ENCODE results near the gene ZNF638.

Gene ZNF638

GRCh38 chr2:71346065-71346464, 14.5 kb downstream of the ZNF638 start:
- peaks cover 91% of the 10 kb centered on the region for H3K79me2 ChIP-seq (ENCODE audit: insufficient read depth, low read depth)
- no peaks in the 10 kb centered on the region; the same call in 1 of the 2 replicates for H3K36me3 ChIP-seq (ENCODE audit: insufficient read depth)
- H4K20me1 ChIP-seq (ENCODE audit: insufficient read depth), result peaks cover 52% of the 10 kb centered on the region
- H3K9ac ChIP-seq, result no peak overlapping the region
- no peak overlapping the region for H3K27ac ChIP-seq
- no peaks in the 10 kb centered on the region for H3K27me3 ChIP-seq (ENCODE audit: insufficient read depth, low read depth)
- H3K4me1 ChIP-seq (ENCODE audit: low read depth, poor library complexity, severe bottlenecking), result no peaks in the 10 kb centered on the region
- TF ChIP-seq, protein P1, sequence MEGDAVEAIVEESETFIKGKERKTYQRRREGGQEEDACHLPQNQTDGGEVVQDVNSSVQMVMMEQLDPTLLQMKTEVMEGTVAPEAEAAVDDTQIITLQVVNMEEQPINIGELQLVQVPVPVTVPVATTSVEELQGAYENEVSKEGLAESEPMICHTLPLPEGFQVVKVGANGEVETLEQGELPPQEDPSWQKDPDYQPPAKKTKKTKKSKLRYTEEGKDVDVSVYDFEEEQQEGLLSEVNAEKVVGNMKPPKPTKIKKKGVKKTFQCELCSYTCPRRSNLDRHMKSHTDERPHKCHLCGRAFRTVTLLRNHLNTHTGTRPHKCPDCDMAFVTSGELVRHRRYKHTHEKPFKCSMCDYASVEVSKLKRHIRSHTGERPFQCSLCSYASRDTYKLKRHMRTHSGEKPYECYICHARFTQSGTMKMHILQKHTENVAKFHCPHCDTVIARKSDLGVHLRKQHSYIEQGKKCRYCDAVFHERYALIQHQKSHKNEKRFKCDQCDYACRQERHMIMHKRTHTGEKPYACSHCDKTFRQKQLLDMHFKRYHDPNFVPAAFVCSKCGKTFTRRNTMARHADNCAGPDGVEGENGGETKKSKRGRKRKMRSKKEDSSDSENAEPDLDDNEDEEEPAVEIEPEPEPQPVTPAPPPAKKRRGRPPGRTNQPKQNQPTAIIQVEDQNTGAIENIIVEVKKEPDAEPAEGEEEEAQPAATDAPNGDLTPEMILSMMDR (conservative IDR thresholded peaks at IDR 0.05; ENCODE audit: low read depth, low read length), result no peak
- no peak overlapping the region for H3K4me3 ChIP-seq (IDR thresholded peaks at IDR 0.05; ENCODE audit: insufficient read depth, low read depth, low read length)
- no peak overlapping the region for H3K4me2 ChIP-seq
- no peak overlapping the region for H2AFZ ChIP-seq (ENCODE audit: low read depth)

DNA sequence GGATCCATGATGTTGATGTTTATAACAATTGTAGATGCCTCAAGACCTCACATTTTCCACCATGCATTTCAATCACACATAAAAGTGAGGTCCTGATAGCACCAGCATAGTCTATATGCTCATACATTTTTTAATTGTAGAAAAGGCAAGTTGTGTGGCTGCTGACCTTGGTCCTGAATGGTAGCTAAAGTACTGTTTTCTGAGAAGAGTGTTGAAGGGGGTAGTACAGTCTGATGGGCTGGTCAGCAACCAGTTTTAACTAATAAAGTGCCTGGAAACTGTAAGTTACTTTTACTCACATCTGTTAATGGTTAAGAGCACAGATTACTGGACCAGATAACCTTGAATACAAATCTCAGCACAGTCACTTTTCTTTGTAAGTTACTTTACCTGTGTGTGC, 15.9 kb downstream of the ZNF638 start:
- no peak overlapping the region for H3K4me3 ChIP-seq (IDR thresholded peaks at IDR 0.05; ENCODE audit: insufficient read depth, low read depth, low read length)
- no peaks in the 10 kb centered on the region; the same call in 1 of the 2 replicates for H3K36me3 ChIP-seq (ENCODE audit: insufficient read depth)
- H2AFZ ChIP-seq (ENCODE audit: low read depth), result no peak overlapping the region
- H3K4me2 ChIP-seq, result no peak overlapping the region
- no peaks in the 10 kb centered on the region for H3K27me3 ChIP-seq (ENCODE audit: insufficient read depth, low read depth)
- H3K27ac ChIP-seq, result no peak overlapping the region
- H3K9ac ChIP-seq, result no peak overlapping the region
- H4K20me1 ChIP-seq (ENCODE audit: insufficient read depth), result peaks cover 55% of the 10 kb centered on the region
- TF ChIP-seq, protein P1 (conservative IDR thresholded peaks at IDR 0.05; ENCODE audit: low read depth, low read length), result no peak
- H3K4me1 ChIP-seq (ENCODE audit: low read depth, poor library complexity, severe bottlenecking), result no peaks in the 10 kb centered on the region
- H3K79me2 ChIP-seq (ENCODE audit: insufficient read depth, low read depth), result peaks cover 78% of the 10 kb centered on the region

DNA sequence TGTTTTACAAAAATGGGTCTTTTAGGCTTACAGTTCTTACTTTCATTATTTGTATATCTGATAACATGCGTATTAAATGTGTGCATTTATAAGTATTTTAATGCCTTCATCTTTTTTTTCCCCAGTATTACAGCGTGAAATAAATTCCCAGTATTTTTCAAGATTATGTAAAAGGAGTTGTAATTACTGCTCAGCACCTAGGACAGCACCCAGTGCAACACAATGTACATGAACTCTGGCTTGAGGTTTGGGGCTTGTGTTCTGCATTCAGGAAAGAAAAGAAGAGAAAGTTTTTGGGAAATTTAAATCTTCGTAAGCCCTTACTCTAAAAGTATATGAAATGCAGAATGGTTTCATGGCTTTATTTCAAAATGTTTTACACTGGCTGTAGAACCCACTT, 16.7 kb downstream of the ZNF638 start:
- Histone ChIP-seq H3K4me2 (no peak overlapping the region), H3K79me2 (ENCODE audit: insufficient read depth, low read depth) (peaks cover 70% of the 10 kb centered on the region), H3K36me3 (ENCODE audit: insufficient read depth) (no peaks in the 10 kb centered on the region; the same call in 1 of the 2 replicates), H3K4me1 (ENCODE audit: low read depth, poor library complexity, severe bottlenecking) (no peaks in the 10 kb centered on the region), H3K4me3 (IDR thresholded peaks at IDR 0.05; ENCODE audit: insufficient read depth, low read depth, low read length) (no peak overlapping the region), H4K20me1 (ENCODE audit: insufficient read depth) (peaks cover 58% of the 10 kb centered on the region), H3K9ac (no peak overlapping the region), H3K27ac (no peak overlapping the region), H3K27me3 (ENCODE audit: insufficient read depth, low read depth) (no peaks in the 10 kb centered on the region), H2AFZ (ENCODE audit: low read depth) (no peak overlapping the region)
- TF ChIP-seq, protein P1 (conservative IDR thresholded peaks at IDR 0.05; ENCODE audit: low read depth, low read length), result no peak

DNA sequence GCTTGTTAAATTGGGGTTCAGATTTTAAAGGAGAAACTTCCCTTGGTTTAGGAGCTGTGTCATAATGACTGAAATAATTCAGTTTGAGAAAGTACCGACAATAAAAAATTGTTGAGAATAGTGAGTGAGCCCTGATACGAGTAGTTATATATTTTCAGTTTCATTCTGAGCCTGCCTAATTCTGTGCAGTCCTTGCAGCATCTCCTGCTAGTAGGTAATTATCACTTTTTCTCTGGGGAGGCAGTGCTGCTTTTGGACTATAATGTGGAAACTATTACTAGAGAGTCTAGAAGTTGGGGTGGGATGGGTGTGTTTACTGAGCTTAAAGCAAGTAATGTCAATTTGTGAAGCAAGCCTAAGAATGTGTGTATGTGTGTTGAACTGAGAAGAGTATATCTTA, 21.7 kb downstream of the ZNF638 start:
- no peaks in the 10 kb centered on the region; the same call in 1 of the 2 replicates for H3K36me3 ChIP-seq (ENCODE audit: insufficient read depth)

More for the DNA sequence above, 21.7 kb downstream of the ZNF638 start:
- no peak overlapping the region for H2AFZ ChIP-seq (ENCODE audit: low read depth)
- H3K27me3 ChIP-seq (ENCODE audit: insufficient read depth, low read depth), result no peaks in the 10 kb centered on the region
- no peaks in the 10 kb centered on the region for H3K4me1 ChIP-seq (ENCODE audit: low read depth, poor library complexity, severe bottlenecking)
- H3K9ac ChIP-seq, result no peak overlapping the region
- no peak overlapping the region for H3K27ac ChIP-seq
- H3K4me3 ChIP-seq (IDR thresholded peaks at IDR 0.05; ENCODE audit: insufficient read depth, low read depth, low read length), result no peak overlapping the region
- TF ChIP-seq, protein P1 (conservative IDR thresholded peaks at IDR 0.05; ENCODE audit: low read depth, low read length), result no peak
- H4K20me1 ChIP-seq (ENCODE audit: insufficient read depth), result peaks cover 34% of the 10 kb centered on the region; the same call in 1 of the 2 replicates
- H3K79me2 ChIP-seq (ENCODE audit: insufficient read depth, low read depth), result peaks cover 26% of the 10 kb centered on the region
- H3K4me2 ChIP-seq, result no peak overlapping the region
